Fibroblast of pulmonary artery (primary cell): Measurements from ENCODE around the gene HOXD12.

Experiments used
- DNase-seq: peaks from one replicate; pipeline ENCODE4 v3.0.0-alpha.2; 2010; ENCODE audit warnings: low read depth
- H3K4me3 ChIP-seq: replicated peaks from 2 replicates; pipeline ENCODE4 v1.5.1; 2011; ENCODE audit warnings: low read depth, mild to moderate bottlenecking, control low read depth, low read length, moderate library complexity
- CTCF ChIP-seq: IDR thresholded peaks from 2 replicates; pipeline ENCODE4 v1.5.1; 2011; ENCODE audit warnings: mild to moderate bottlenecking, control low read depth, low read length, inconsistent platforms; ENCODE audit errors: missing control alignments

Gene HOXD12

DNA sequence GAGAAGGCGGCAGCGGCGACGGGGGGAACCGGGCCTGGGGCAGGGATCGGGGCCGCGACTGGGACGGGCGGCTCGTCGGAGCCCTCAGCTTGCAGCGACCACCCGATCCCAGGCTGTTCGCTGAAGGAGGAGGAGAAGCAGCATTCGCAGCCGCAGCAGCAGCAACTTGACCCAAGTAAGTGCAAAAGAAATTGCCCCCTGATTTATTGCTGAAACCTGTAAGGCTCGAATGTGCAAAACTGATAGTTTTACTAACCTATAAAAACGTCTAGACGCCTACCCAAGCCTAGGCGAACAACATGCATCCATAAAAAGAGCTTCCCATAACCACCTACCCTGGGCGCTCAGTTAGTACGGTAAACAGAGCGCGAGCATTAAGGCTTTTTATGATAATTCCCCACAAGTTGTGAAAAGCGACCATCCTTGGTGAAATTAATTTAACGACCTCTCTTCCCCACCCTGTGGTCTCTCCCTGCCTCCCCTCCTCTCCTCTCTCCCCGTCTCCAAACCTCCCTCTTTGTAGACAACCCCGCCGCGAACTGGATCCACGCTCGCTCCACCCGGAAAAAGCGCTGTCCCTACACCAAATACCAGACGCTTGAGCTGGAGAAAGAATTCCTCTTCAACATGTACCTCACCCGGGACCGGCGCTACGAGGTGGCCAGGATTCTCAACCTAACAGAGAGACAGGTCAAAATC, 24.0 kb downstream of the HOXD12 start:
- H3K4me3 ChIP-seq = no peak overlapping the region
- no peak for TF ChIP-seq CTCF
- no peak for DNase-seq

DNA sequence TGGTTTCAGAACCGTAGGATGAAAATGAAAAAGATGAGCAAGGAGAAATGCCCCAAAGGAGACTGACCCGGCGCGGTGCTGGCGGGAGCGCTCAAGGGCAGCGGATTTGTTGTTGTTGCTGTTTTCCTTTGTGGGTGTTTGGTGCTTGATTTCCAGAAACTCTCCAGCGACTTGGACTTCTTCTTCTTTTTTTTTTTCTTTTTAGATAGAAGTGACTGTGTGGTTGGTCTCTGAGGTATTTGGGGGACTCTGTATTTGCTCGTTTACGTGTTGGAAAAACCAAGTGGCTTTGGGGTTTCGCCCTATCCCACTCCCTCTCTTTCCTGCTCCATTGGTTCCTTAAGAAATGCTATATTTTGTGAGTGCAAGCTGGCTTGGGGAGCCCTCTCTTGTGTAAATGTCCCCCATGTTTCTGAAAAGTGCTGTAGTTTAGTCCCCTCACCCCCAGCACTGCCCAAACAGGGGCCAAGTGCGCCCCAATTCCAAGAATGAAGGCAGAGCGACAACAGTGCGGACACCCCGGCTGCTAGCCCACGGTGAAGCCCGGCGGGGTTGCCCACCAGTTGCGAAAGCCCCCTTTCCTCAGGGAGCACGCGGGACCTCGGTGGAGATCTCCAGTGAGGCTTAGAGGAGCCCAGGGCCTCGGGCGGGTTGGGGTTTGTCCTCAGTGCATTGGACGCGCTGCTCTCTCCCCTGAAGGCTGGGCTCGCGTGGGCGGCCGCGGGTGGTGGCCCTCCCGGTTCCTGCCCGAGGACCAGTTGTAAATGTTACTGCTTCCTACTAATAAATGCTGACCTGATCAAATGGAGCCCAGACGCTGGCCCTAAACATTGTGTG, 24.7 kb downstream of the HOXD12 start:
- no peak for DNase-seq
- H3K4me3 ChIP-seq = no peak overlapping the region
- no peak for TF ChIP-seq CTCF

GRCh38 chr2:176124947-176125771, 25.6 kb downstream of the HOXD12 start:
- DNase-seq = no peak
- H3K4me3 ChIP-seq = no peak overlapping the region
- TF ChIP-seq CTCF = no peak

DNA sequence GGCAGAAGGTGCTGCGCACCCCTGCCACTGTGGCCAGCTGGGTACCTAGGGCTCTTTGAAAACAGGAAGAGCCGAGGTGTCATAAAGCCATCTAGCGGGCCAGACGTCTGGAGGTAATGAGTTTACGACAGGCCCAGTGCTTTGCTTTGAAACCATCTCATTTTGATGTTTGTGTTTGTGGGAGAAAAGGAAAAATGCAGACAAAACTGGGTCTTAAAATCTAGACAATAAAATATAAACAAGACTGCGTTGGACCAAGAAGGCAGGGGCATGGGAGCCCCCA, 26.1 kb downstream of the HOXD12 start:
- H3K4me3 ChIP-seq = no peak overlapping the region
- no peak for TF ChIP-seq CTCF
- DNase-seq = no peak

DNA sequence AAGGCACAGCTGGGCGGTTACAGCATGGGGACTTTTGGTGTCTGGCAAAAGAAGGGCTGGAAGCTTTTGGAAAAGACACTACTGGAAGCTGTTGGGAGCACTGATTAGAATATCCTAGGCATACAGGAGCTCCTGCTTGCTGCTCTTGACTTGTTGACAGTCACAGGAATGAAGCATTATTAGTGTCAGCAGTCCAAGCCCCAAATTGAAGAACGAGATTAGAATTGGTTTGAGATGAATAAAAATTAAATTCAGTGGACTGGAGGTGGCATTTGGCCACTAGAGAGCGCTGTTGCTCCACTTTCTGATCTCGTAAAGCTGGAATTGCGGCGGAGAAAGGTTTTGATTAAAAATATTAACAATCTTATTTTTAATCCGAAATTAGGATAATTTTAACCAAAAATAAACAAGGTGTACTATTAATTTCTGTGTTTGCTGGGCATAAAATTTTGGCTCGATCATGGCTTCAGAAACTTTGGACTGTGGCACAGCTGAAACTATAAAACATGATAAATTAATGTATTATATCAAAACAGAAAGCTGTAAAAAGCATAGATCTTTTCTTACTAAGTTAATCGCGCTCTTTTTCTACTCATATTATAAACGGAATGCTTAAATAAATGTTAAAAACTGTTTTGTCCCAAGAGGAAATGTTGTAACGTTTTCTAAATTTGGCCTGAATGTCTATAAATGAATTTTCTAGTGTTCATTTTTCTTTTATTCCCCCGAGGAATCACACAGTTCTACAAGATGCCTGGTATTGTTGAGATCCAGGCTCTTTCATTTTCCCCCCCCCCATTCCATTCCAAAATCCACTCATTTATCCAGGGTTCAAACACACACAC, 27.6 kb downstream of the HOXD12 start:
- peak; percentile 75 for DNase-seq
- peak; percentile 70 for TF ChIP-seq CTCF
- no peak overlapping the region for H3K4me3 ChIP-seq

DNA sequence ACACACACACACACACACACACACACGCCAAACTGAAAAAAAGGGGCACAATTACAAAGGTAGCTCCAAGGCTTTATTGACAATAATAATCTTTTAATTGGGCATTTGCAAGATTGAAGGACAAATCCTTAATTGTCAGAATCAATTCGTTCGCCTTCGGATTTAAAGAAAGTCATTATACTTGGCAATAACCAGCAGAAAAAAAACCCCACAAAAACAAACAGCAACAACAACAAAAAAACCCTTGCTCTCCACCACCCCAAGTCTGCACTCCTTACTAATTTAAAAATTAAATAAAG, 28.1 kb downstream of the HOXD12 start:
- DNase-seq = no peak
- no peak for TF ChIP-seq CTCF
- no peak overlapping the region for H3K4me3 ChIP-seq
